Endothelial cell of umbilical vein (primary cell): ENCODE data around the gene ZNF629.
"Not testable (repeated sequence)": the region's sequence is repeated elsewhere in the genome, so short reads cannot be mapped to it uniquely, and the experiment has no call there.

Source experiments
- FOS ChIP-seq: IDR thresholded peaks from 2 replicates; pipeline ENCODE4 v1.6.1; 2011; ENCODE audit warnings: mild to moderate bottlenecking, low read length, moderate library complexity, borderline replicate concordance; ENCODE audit not compliant: insufficient read depth
- TF ChIP-seq, protein P1 (sequence below): IDR thresholded peaks from 2 replicates; pipeline ENCODE4 v1.6.1; 2011; ENCODE audit not compliant: insufficient read depth, insufficient read length
- TF ChIP-seq, protein P2 (sequence below), 2 donors: IDR thresholded peaks; 1 replicate in 1 of 2; 2 replicates in 1 of 2; pipeline ENCODE4 v1.5.1; 2011; ENCODE audit warnings: low read length in 2 of 2, mild to moderate bottlenecking in 2 of 2, moderate library complexity in 2 of 2, control low read depth in 1 of 2, inconsistent platforms in 1 of 2, low read depth in 1 of 2; ENCODE audit not compliant: insufficient read depth in 1 of 2; ENCODE audit errors: extremely low read depth in 1 of 2

DNA sequence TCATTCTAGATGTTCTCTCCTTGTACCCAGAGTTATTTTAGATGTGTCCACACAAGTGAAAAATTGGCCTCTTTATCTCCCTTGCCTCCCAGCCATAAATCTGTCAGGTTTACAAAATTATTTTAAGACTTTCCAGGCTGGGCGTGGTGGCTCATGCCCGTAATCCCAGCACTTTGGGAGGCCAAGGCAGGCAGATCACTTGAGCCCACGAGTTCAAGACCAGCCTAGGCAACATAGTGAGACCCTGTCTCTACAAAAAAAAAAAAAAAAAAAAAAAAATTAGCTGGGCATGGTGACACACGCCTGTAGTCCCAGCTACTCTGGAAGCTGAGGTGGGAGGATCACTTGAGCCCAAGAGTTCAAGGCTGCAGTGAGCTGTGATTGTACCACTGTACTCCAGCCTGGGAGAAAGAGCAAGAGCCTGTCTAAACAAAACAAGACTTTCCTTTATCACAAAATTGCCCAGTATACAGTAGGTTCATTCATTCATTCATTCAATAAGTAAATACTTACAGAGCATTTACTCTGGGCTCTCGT is 22.0 kb upstream of the ZNF629 start:
- TF ChIP-seq, protein P1, sequence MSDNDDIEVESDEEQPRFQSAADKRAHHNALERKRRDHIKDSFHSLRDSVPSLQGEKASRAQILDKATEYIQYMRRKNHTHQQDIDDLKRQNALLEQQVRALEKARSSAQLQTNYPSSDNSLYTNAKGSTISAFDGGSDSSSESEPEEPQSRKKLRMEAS = not testable (repeated sequence)
- TF ChIP-seq, protein P2, sequence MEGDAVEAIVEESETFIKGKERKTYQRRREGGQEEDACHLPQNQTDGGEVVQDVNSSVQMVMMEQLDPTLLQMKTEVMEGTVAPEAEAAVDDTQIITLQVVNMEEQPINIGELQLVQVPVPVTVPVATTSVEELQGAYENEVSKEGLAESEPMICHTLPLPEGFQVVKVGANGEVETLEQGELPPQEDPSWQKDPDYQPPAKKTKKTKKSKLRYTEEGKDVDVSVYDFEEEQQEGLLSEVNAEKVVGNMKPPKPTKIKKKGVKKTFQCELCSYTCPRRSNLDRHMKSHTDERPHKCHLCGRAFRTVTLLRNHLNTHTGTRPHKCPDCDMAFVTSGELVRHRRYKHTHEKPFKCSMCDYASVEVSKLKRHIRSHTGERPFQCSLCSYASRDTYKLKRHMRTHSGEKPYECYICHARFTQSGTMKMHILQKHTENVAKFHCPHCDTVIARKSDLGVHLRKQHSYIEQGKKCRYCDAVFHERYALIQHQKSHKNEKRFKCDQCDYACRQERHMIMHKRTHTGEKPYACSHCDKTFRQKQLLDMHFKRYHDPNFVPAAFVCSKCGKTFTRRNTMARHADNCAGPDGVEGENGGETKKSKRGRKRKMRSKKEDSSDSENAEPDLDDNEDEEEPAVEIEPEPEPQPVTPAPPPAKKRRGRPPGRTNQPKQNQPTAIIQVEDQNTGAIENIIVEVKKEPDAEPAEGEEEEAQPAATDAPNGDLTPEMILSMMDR (IDR thresholded peaks at IDR 0.05; ENCODE audit: extremely low read depth in 1 of 2, insufficient read depth in 1 of 2, low read depth in 1 of 2, low read length in 2 of 2) = not testable (repeated sequence)
- TF ChIP-seq FOS = not testable (repeated sequence)
